Sigmoid colon (tissue), 4 donors: Measurements from ENCODE around the gene CEP120.

Experiments used
- CTCF ChIP-seq, 4 experiments: fragments of 450-650 bp in 3 of 4; fragments of 200-600 bp in 1 of 4; IDR thresholded peaks; one replicate each; pipeline ENCODE4 v1.5.1; 2016 to 2019; ENCODE audit warnings: antibody characterized with exemption in 4 of 4, mild to moderate bottlenecking in 3 of 4, moderate library complexity in 2 of 4
- POLR2A ChIP-seq, 2 donors: fragments of 450-650 bp; IDR thresholded peaks; one replicate each; pipeline ENCODE4 v1.6.1; 2016; ENCODE audit warnings: antibody characterized with exemption in 2 of 2, mild to moderate bottlenecking in 2 of 2, moderate library complexity in 2 of 2
- POLR2AphosphoS5 ChIP-seq, 4 donors: sonication (generic); formaldehyde crosslinking; IDR thresholded peaks; one replicate each; pipeline ENCODE4 v1.6.1; 2017; ENCODE audit warnings: antibody characterized with exemption in 4 of 4

- TF ChIP-seq CTCF (IDR thresholded peaks at IDR 0.05) (no peak), POLR2AphosphoS5 (IDR thresholded peaks at IDR 0.05) (no peak), POLR2A (IDR thresholded peaks at IDR 0.05) (no peak)
Observed at GRCh38 chr5:123440456-123441181, 17.4 kb upstream of the CEP120 start.
